Pons (tissue), 1 donor: ENCODE measurements around the gene CRMP1.
A peak's percentile ranks its signal among the peaks of the same experiment; 100 is the strongest.

Experiments used
- DNase-seq: peaks from one replicate; pipeline ENCODE4 v3.0.0-alpha.2; 2016; ENCODE audit warnings: low spot score

The CRMP1 gene

DNA sequence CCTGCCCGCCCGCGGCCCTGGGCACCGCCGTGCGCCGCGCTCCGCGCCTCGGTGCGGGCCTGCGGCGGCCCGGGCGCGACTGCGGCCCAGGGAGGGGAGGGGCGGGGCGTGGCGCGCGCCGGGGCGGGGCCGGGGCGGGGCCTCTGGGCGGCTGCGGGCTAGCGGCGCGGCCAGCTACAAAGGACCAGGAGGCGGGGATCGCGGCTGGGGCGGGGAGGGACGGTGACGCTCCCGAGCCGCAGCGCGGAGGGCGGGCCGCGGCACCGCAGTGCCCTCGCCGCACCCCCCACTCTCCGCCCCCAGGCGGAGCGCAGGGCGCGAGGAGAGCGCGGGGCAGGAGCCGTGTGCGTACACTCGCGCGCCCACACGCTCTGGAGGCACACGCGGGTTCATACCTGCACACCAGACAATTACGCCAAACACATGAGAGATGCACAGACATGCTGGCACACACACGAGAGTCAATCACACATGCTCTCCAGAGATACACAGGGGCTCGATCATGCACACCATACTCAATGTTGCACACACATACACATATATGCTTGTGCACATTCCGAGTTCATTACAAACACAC lies at the start of gene CRMP1:
Gene CRMP1 (minus strand): TSS at position 83 of the 577 bp plus-strand sequence. CDS start 117 bp downstream, outside the sequence.
- DNase-seq: no peak

DNA sequence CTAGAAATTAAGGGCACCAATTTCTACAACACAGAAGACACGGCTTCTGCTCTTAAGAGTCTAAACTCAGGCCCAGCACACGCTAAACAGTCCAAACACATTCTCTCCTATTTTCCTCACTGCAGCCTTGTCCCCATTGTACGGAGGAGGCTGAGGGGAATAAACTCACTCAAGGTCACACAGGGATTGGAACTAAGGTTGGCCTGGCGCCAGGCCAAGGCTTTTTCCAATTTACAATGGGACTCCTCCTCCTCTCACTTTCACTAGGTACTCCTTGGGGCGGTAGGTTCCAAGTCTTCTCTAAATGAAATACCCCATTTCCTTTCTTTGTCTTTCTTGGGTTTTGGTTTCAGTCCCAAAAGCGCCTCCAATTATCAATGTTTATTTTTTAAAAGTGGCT lies 48.7 kb upstream of the CRMP1 start:
- DNase-seq: no peak

GRCh38 chr4:5940470-5941203 lies 47.8 kb upstream of the CRMP1 start:
- no peak for DNase-seq

DNA sequence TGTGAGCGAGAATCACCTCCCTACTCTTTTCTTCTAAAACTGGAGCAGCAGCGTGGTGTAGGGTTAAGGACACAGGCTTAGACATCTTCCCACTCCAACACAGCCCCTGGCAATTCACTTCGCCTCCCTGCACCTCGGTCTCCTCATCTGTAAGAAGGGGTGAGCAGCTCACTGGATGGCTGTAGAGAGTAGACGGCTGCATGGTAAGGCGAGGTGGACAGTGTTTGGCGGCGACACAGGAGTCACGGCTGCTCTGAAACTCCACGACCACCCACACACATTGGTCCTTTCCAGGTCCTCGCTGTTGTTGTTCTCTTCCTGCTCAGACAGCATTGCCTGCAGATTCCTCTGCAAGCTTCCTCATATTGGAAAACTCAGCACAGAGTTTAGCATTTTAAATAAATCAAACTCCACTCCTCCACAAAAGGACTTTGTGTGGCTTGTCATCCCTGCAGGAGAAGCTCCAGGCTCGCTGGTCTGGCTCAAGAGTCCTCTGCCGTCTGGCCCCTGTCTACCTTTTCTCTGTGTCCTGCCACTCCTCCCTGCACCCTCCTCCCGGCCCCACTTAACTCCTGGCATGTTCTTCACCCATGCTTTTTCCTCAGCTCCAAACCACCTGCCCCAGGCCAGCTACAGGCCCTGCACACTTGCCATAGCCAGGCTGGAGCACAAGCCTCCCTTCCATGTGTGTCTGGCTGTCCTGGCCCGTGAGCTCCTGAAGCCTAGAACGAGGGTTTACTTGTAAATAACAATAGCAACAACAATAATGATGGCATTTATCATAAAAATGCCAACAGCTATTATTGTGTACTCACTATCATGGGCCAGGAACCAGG lies 41.3 kb upstream of the CRMP1 start:
- DNase-seq: no peak

DNA sequence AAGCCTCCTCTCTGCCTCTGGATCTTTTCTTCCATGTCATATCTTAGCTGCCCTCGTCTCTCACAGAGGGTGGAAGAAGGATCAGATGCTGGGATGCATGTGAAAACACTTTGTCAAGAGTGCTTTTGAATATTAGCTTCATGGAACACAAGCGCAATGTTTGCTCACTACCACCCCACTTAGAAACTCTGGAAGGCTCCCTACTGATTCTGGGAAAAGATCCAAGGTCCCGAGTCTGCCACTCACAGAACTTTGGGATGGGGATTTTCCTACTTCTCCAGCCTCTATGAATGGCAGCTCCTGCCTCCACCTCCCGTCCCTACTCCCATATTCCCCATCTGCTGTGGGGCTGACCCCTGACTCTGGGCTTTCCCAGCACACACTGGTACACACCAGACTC lies 40.2 kb upstream of the CRMP1 start:
- DNase-seq: peak; percentile 19

DNA sequence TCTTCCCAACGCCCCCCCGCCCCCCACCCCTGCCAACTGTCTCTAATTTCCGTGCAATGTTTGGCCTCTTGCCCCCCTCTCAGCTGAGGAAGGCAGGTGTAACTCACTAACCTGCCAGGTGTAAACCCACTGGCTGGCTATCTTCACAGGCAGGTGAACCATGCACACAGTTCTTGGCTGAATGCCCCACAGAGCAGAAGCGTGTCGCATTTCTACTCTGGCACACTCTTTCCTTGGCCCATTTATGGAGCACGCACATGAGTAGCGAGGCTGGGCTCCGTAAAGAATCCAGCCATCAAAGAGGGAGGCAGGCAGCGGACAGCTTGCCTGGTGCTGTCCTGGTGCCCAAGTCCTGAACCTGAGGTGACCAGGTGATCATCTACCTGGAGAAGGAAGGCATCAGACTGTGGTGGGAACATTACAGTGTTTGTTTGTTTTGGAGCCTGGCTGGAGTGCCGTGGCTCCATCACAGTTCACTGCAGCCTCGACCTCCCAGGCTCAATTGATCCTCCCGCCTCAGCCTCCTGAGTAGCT lies 39.2 kb upstream of the CRMP1 start:
- no peak for DNase-seq

DNA sequence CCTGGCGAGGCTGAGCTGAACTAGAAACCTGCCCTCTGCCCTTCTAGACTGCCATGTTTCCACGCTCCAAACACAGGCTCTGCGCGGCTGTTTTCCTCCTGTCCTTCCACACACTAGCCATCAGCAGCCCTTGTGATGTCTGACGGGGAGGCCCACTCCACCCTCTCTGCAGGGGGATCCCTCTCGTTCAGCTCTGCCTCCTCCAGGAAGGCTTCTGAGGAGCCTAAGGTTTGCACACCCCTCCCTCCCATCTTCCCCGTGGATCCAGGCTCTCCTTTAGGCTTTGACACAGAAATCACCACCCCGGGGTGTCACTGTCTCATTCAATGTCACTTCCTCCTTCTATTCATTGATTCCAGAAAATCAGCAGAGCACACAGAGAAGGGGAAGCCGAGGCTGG lies 38.6 kb upstream of the CRMP1 start:
- no peak for DNase-seq

DNA sequence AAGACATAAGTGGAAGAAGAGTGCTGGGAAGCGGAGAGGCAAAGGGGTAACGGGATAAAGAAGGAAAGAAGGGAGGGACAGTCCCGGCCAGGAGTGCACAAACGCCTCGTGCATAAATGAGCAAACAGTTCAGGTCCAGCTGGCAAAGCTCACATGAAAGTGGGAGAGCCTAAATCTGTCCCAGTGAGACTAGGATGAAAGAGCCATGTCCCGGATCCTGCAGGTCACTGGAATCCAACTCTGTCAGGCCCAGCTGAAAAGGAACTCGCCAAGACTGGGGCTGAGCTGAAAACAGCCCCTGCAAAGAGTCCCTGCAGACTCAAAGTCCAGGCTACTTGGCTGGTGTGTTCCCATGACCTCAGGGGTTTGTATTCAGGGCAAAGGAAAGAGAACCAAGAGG lies 38.0 kb upstream of the CRMP1 start:
- DNase-seq: no peak

DNA sequence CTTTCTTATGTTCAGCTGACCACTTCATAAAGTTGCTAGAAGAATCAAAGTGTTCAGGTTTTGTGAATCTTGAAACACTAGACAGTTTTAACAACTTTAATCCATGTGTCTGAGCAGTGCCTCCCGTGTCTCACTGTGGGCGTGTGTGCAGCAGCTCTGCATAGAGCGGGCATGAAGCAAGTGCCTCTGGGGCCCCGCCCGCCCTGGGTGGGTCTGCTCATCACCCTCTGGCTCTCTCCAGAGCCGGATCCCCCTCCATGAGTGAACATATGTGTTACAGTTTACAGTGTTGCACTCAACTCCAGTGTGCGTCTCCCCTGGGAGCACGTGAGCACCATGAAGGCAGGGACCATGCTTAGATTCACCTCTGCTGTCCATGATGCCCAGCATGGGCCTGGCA lies 37.6 kb upstream of the CRMP1 start:
- DNase-seq: no peak

DNA sequence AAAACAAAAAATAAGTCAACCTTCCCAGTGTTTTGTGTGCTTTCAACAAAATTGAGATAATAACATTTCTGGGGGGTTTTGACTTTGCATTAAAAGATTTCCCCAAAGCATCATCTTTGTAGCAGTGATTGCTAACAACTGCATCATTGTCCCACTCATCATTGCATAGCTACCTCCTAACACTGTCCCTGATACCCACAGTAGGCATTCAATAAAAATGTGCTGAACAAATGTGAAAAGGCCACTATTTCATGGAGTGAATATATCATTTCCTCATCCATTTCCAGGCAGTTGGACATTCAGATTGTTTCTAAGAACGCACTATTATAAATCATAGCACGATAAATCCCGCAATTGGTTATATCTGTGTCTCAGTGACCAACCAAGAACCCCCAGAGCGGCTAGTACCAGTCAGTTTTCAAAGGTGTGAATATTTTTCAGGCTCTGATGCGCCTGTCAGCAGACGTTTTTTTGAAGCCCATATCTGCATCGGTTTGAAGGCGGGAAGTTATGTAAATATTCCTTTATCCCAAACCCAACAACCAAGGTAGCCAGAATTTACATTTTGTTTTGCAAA lies 36.0 kb upstream of the CRMP1 start:
- no peak for DNase-seq

DNA sequence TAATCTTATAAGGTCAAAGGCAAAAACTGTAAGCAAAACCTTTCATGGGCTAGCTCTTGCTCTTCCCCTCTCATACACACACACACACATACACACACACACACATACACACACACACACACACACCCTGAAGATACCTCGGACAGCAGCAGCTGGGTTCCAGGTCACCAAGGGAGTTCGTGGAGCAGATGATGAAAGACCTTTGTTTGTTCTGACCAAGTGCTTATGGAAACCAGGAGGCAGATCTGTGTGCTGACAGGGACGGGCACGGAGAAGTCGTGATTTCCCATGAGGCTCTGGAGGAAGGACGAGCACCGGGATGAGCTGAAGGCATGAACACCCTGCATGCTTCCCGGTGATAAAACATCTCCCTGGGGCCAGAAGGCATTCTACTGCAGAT lies 35.4 kb upstream of the CRMP1 start:
- DNase-seq: no peak

DNA sequence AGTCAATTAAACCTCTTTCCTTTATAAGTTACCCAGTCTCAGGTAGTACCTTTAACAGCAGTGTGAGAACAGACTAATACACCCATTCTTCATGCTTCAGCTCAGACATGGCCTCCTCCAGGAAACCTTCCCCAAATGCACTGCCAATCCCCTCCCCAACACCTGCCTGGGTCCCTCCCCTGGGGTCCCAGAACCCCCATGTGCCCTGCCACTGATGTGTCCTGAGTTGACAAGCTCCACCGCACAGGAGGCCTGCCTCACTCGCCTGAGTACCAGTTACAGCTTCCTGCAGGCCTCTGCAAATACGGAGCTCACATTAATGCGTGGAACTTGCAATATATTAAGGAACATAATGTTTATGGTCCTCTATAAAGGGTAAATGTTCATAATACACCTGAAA lies 34.9 kb upstream of the CRMP1 start:
- DNase-seq: no peak

GRCh38 chr4:5927116-5927515 lies 34.2 kb upstream of the CRMP1 start:
- DNase-seq: no peak

DNA sequence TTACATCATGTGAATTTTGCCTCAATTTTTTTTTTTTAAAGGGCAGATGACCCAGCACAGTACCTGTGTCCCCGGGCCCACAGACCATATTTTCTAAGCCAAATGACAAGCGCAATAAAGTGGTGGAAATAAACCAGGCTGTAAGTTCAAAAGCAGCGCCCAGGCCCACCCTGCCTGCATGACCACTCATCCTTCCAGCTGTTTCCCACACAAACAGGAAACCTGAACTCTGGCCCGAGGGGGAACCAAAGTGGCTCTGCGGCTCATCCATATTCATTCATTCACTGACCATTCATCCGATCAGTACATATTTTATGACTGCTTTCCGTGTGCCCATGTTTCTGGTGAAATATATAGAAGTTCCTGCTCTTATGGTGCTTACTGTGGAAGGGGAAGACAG lies 33.7 kb upstream of the CRMP1 start:
- DNase-seq: no peak

DNA sequence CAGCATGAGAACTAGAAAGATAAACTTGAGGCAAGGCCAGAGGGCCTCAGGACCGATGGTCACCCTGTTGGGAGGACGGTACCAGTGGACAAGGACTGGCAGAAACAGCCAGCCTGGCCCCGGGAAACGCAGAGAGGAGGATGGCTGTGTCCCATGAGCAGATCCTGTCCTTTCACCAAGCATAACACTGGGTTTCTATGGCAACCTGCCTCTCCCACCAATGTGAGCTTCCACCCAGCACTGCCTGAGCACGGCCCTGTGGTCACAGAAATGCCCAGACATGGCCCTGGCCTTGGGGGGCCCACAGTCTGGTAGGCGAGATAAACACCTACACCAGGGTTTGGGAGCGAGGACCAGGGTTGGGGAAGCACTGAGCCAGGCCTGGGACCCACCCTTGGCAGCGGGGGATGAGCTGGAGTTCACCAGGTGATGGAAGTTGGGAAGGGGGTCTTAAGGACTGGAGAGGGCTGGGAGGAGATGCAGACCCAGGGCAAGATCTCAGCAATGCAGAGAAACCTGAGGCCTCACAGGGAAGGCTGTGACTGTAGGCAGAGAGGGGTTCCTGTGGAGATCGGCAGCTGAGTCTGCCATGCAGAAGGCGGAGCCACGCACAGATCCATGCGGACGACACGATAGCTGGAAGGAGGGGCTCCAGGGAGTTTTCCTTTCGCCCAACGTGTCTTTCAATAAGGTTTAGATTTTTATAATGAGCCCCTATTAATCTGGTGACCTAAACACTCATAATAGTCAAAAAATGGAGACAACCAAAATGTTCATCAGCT lies 32.7 kb upstream of the CRMP1 start:
- no peak for DNase-seq

DNA sequence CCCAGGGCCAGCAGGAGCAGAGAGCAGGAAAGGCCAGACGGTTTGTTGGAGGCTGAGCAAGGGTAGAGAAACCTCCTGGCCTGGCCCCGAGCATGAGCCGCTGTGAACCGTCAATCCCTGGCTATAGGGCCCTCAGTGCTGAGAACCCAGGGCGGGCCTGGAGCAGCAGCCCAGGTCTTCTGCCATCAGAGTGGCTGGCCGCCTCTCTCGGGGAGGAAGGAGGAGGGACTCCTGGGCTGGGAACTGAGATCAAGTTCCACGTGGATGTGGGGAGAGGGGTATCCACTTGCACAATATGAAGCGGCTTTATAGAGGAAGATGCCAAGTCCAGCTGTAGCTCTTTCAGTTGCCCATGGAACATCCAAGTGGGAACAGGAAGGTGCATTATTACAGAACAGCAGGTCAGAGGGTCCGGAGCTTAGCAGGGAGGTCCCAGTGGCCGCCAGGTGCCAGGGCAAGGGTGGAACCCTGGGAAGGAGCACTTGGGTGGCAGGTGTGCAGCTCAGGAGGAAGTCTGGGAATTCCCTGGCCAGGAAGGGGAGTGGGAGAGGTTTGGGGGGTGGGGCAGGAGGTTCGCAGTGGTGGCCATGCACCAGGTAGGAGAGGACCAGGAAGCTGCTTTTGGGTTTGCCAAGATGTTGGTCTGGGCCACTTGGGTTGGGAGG lies 31.7 kb upstream of the CRMP1 start:
- DNase-seq: no peak

GRCh38 chr4:5923376-5923775 lies 30.5 kb upstream of the CRMP1 start:
- DNase-seq: no peak

DNA sequence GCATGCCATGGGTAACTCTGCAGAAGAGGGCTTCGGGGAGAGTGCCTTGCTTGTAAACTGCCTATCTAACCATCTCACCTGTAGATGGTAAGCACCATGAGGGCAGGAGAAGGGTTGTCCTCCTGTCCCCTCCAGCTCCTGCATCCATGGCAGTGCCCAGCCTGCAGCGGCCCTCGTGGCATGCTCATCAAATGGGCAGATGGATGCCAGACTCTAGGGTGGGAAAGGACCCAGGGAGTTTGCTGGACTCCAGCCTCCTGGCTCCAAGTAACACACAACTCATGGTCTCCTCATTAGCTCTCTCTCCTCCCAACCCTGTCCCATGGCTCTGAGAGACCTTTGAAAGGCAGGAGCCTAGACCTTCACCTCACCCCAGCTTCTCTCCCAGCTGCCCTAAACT lies 29.7 kb upstream of the CRMP1 start:
- no peak for DNase-seq

GRCh38 chr4:5921981-5922380 lies 29.1 kb upstream of the CRMP1 start:
- no peak for DNase-seq

DNA sequence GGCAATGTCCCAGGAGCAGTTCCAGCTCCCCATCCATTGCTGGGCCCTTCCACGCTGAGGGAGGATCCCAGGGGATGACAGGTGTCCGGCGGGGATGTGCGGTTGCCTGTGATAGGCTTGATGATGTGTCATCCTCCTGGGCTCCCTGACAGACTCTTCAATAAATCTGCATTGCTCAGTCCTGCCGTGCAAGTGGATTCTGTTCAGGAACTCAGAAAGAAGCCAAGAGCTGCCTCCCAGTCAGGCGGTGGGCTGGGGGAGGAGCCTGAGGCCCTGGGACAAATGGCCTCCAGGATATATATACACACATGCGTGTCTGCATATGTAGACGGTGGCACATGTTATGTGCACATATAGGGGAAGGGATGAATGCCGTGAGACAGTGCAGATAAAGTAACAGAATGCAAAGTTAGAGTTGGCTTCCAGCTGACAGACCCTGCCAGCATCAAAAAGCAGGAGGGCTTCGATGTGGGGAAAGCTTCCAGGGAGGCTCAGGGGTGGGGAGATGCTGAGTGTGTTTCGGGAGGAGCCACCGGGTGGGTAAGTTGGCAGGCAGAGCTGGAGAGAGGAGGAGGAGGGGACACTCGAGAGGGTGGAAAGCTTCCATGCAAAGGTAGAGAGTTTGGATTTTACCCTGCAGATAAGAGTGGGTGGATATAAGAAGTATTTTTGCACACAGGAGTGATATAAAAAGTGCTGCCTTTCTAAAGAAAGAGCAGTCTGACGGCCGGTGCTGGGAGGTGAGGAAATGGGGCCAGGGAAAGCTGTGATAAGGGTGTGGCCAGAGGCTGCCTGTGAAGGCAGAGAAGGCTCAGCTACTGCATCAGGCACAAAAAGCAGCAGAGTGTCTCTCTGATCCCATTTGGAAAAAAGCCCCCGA lies 28.5 kb upstream of the CRMP1 start:
- DNase-seq: no peak
